Dendritic cell treated with granulocyte-macrophage colony-stimulating factor and Interleukin-4, amounts not matched to agents 40 ng/mL and 50 ng/mL, for 4 days (primary cell): Measurements from ENCODE around the gene SEMA4B.
"Not testable (repeated sequence)": the region's sequence is repeated elsewhere in the genome, so short reads cannot be mapped to it uniquely, and the experiment has no call there.

Experiments used
- H3K27ac Mint-ChIP-seq: one replicate; pipeline ENCODE4 v1.8.0; 2022; ENCODE audit warnings: mild to moderate bottlenecking, mixed read lengths
- H3K27me3 Mint-ChIP-seq: one replicate; pipeline ENCODE4 v1.8.0; 2022; ENCODE audit warnings: mild to moderate bottlenecking, mixed read lengths
- H3K36me3 Mint-ChIP-seq: one replicate; pipeline ENCODE4 v1.8.0; 2022; ENCODE audit warnings: low read depth, mixed read lengths
- H3K4me1 Mint-ChIP-seq: one replicate; pipeline ENCODE4 v1.8.0; 2022; ENCODE audit warnings: low read depth, mixed read lengths
- H3K4me3 Mint-ChIP-seq: one replicate; pipeline ENCODE4 v1.8.0; 2022; ENCODE audit warnings: mild to moderate bottlenecking, moderate library complexity, mixed read lengths
- H3K9me3 Mint-ChIP-seq: one replicate; pipeline ENCODE4 v1.8.0; 2022; ENCODE audit warnings: mixed read lengths
- intact Hi-C: fragments of 100-400 bp; cut with micrococcal nuclease; formaldehyde crosslinking; loops from one replicate; pipeline ENCODE4 v1.15.0; 2022

The SEMA4B gene

DNA sequence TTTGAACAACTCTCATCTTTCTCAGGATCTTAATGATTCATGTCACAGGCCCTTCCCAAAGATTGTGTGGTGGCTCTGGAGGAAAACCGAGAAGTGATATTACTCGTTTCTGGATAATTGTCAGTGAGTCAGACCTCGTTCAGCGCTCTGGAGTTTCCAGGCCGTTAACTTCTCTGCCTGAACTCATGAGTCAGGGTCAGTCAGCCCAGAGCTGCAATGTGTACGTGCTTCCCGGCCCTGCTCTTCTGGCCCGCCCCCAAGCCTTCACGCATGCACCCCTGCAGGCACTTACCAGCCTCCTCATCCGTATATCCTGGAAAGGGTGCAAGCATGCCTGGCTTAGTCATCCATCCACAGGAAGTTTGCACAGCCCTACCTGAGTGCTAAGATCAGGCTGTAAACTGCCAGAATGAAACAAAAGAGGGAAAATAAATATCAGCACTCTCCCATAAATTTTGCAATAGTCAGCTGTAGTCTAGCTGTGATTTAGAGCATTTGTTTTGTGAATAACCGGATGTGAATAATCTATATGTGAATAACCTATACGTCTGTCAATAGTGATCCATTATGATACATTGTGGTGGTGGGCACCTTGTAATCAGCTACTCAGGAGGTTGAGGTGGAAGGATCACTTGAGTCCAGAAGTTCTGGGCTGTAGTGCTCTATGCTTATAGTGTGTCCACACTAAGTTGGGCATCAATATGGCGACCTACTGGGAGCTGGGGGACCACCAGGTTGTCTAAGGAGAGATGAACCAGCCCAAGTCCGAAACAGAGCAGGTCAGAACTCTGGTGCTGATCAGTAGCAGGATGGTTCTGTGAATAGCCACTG lies 35.3 kb upstream of the SEMA4B start:
- H3K36me3 Mint-ChIP-seq = no peaks in the 10 kb centered on the region
- no peaks in the 10 kb centered on the region for H3K9me3 Mint-ChIP-seq
- H3K27ac Mint-ChIP-seq = peak overlapping the region; percentile 75
- intact Hi-C loops = no loop called here
- H3K4me1 Mint-ChIP-seq = peaks cover 55% of the 10 kb centered on the region
- H3K4me3 Mint-ChIP-seq = no peak overlapping the region
- H3K27me3 Mint-ChIP-seq = no peaks in the 10 kb centered on the region

DNA sequence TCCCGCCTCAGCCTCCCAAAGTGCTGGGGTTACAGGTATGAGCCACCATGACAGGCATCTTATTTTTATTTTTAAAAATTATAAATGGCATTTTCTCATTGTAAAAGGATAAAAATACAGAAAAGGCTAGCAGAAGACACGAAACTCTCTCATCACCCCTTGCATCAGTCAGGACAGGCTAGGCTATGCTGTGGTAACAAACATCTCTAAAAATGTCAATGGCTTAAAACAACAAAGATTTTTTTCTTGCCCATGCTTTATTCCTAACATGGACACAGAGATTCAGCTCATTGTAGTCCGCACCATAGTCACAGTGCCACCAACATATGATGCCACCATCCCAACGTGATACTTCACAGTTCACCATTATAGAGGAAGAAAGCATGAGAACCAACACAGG lies 34.0 kb upstream of the SEMA4B start:
- intact Hi-C loops = no loop called here

DNA sequence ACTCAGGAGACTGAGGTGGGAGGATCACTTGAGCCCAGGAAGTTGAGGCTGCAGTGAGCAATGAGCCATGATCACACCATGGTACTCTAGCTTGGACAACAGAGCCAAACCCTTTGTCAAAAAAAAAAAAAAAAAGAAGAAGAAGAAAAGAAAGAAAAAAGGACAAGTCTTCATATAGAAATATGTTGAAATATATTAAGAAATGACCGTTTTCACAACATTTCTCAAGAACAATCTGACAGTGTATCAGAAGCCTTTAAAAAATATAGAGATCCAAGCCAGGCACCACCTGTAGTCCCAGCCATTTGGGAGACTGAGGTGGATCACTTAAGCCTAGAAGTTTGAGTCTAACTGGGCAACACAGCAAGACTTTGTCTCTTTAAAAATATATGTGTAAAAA lies 29.5 kb upstream of the SEMA4B start:
- H3K9me3 Mint-ChIP-seq = no peaks in the 10 kb centered on the region
- H3K4me3 Mint-ChIP-seq = no peak overlapping the region
- intact Hi-C loops = no loop called here
- H3K27ac Mint-ChIP-seq = no peak overlapping the region
- no peaks in the 10 kb centered on the region for H3K36me3 Mint-ChIP-seq
- no peaks in the 10 kb centered on the region for H3K27me3 Mint-ChIP-seq
- peaks cover 14% of the 10 kb centered on the region for H3K4me1 Mint-ChIP-seq

More for the DNA sequence above, 34.0 kb upstream of the SEMA4B start:
- H3K4me3 Mint-ChIP-seq = no peak overlapping the region
- H3K27me3 Mint-ChIP-seq = no peaks in the 10 kb centered on the region
- H3K36me3 Mint-ChIP-seq = no peaks in the 10 kb centered on the region
- peaks cover 42% of the 10 kb centered on the region for H3K4me1 Mint-ChIP-seq
- no peak overlapping the region for H3K27ac Mint-ChIP-seq
- H3K9me3 Mint-ChIP-seq = no peaks in the 10 kb centered on the region

- Mint-ChIP-seq H3K9me3 (no peaks in the 10 kb centered on the region), H3K36me3 (no peaks in the 10 kb centered on the region), H3K27ac (no peak overlapping the region), H3K27me3 (no peaks in the 10 kb centered on the region), H3K4me1 (peaks cover 5% of the 10 kb centered on the region), H3K4me3 (no peak overlapping the region)
- intact Hi-C loops = no loop called here
Observed at GRCh38 chr15:90173372-90173771, 27.8 kb upstream of the SEMA4B start.

DNA sequence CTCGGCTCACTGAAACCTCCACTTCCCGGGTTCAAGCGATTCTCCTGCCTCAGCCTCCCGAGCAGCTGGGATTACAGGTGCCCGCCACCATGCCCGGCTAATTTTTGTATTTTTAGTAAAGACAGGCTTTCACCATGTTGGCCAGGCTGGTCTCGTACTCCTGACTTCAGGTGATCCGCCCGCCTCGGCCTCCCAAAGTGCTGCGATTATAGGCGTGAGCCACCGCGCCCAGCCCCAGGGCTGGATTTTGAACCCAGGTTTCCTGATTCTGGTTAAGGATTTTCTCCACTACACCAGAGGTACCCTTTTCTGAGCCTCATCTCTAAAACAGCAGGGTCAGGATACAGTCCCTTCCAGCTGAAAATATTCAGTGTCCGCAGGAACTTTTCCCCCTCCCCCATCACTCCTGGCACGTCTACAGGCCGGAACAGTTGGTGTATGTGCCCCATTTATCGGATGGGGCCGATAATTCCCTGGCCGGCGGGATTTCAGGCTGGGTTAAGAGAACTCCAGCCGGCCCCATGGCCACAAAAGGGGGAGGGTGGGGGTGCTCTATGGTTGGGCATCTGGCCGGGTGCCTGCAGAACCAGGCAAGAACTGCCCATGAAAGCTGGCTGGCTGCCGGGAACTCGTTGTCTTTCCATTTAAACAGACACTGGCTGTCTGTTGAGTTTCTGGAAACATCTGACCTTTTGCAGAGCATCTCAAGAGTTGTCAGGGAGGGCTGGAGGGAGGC lies 26.8 kb upstream of the SEMA4B start:
- Mint-ChIP-seq H3K27me3 (peaks cover 3% of the 10 kb centered on the region), H3K4me1 (peaks cover 12% of the 10 kb centered on the region), H3K27ac (no peak overlapping the region), H3K4me3 (no peak overlapping the region), H3K36me3 (no peaks in the 10 kb centered on the region), H3K9me3 (peaks cover 4% of the 10 kb centered on the region)
- intact Hi-C loops = no loop called here

DNA sequence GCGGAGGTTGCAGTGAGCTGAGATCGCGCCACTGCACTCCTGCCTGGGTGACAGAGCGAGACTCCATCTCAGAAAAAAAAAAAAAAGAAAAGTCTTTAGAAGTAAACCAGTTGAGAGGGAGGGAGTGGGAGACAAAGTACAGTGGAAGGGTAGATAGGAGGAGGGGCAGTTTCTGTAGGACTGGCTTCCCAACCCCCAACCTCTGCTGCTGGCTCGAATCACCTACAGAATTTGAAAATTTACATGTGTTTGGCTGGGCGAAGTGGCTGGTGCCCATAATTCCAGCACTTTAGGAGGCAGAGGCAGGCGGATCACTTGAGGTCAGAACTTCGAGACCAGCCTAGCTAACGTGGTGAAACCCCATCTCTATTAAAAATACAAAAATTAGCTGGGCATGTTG lies 24.1 kb upstream of the SEMA4B start:
- intact Hi-C loops = no loop called here
- H3K4me3 Mint-ChIP-seq = no peak overlapping the region
- H3K27ac Mint-ChIP-seq = no peak overlapping the region

DNA sequence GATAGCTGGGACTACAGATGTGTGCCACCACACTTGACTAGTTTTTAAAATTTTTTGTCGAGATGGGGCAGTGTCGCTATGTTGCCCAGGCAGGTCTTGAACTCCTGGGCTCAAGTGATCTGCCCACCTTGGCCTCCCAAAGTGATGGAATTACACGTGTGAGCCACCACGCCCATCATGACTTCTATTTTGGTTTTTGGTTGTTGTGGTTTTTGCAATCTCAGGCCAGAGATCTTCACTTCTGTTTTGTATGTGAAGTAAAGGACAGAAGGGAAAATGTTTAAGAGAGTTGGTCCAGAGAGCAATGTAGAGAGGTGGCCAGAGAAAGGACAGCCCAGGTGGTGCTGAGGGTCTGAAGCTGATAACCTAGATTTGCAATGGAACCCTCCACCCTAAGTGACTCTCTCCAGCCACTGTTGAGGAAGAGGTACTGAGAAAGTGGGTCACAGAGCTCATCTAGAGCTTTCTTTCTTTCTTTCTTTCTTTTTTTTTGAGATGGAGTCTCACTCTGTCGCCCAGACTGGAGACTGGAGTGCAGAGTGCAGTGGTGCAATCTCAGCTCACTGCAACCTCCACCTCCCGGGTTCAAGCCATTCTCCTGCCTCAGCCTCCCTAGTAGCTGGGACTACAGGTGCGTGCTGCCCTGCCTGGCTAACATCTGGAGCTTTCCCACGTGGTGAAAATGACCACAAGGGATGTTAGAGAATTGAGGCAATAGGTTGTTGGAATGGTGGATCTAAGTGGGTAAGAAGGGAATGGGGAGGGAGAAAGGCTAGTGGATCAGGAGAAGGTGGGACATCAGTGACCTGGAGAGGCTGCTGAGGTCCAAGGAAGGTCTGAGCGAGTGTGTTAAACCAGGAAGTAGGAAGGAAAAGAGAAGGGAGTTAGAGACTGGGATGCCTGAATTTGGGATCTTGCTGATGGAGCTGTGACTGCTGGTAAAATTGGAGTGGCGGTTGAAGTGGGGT lies 22.4 kb upstream of the SEMA4B start:
- peak overlapping the region; percentile 38 for H3K27ac Mint-ChIP-seq
- H3K4me3 Mint-ChIP-seq = peak overlapping the region; percentile 41
- H3K4me1 Mint-ChIP-seq = peaks cover 24% of the 10 kb centered on the region
- intact Hi-C loops = no loop called here
- no peaks in the 10 kb centered on the region for H3K36me3 Mint-ChIP-seq
- peaks cover 9% of the 10 kb centered on the region for H3K9me3 Mint-ChIP-seq
- H3K27me3 Mint-ChIP-seq = peaks cover 6% of the 10 kb centered on the region

More for the DNA sequence above, 24.1 kb upstream of the SEMA4B start:
- Mint-ChIP-seq H3K27me3 (peaks cover 6% of the 10 kb centered on the region), H3K9me3 (peaks cover 9% of the 10 kb centered on the region), H3K36me3 (no peaks in the 10 kb centered on the region), H3K4me1 (peaks cover 21% of the 10 kb centered on the region)

- Mint-ChIP-seq H3K36me3 (no peaks in the 10 kb centered on the region), H3K4me3 (no peak overlapping the region), H3K9me3 (peaks cover 9% of the 10 kb centered on the region), H3K27ac (no peak overlapping the region), H3K27me3 (peaks cover 6% of the 10 kb centered on the region), H3K4me1 (peaks cover 38% of the 10 kb centered on the region)
- intact Hi-C loops = no loop called here
Observed at GRCh38 chr15:90181776-90182175, 19.4 kb upstream of the SEMA4B start.

DNA sequence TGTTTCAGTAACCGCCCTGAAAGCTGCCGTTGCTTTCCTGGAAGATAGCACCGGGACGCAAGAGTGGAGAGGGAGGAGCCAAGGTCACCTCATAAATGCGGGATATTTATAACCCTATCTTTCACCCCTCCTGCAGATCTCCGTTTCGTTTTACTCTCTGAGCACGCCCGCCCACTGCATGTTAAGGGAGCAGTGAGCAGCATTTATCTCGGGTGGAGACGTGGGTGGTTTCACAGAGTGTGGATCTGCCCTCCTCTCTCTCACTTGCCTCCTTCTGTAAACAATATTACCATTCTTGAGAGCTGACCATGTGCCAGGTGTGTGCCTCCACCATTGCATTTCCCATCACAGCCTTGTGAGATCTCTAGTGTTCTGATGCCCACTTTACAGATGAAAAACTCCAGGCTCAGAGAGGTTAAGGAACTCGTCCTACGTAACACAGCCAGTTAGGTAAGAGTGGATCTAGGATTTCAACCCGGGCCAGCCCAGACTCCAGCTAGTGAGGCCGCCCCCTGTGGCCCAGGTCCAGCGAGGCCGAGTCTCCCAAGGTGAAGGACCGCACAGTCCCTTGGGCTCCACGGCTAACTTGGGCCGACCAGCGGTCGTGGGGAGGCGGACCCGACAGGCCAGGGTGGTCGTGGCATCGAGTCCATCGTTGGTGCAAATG lies 16.9 kb upstream of the SEMA4B start:
- peaks cover 44% of the 10 kb centered on the region for H3K4me1 Mint-ChIP-seq
- H3K9me3 Mint-ChIP-seq = peaks cover 6% of the 10 kb centered on the region
- H3K36me3 Mint-ChIP-seq = no peaks in the 10 kb centered on the region
- intact Hi-C loops = no loop called here
- peaks cover 4% of the 10 kb centered on the region for H3K27me3 Mint-ChIP-seq
- H3K4me3 Mint-ChIP-seq = peak overlapping the region; percentile 85
- H3K27ac Mint-ChIP-seq = peak overlapping the region; percentile 72

- Mint-ChIP-seq H3K27me3 (peaks cover 2% of the 10 kb centered on the region), H3K4me3 (peak overlapping the region; percentile 85), H3K36me3 (no peaks in the 10 kb centered on the region), H3K27ac (peak overlapping the region; percentile 72), H3K9me3 (no peaks in the 10 kb centered on the region), H3K4me1 (peaks cover 43% of the 10 kb centered on the region)
- intact Hi-C loops = no loop called here
Observed at GRCh38 chr15:90184786-90185704, 16.1 kb upstream of the SEMA4B start.

- Mint-ChIP-seq H3K9me3 (no peaks in the 10 kb centered on the region), H3K27me3 (no peaks in the 10 kb centered on the region), H3K27ac (peak overlapping the region; percentile 37), H3K36me3 (no peaks in the 10 kb centered on the region), H3K4me1 (peaks cover 59% of the 10 kb centered on the region), H3K4me3 (no peak overlapping the region)
- intact Hi-C loops = no loop called here
Observed at GRCh38 chr15:90187257-90187868, 13.8 kb upstream of the SEMA4B start.

GRCh38 chr15:90188065-90188464 lies 13.1 kb upstream of the SEMA4B start:
- H3K4me3 Mint-ChIP-seq, H3K9me3 Mint-ChIP-seq, intact Hi-C loops, H3K27me3 Mint-ChIP-seq, H3K36me3 Mint-ChIP-seq: not testable (repeated sequence)
- peak overlapping the region; percentile 37 for H3K27ac Mint-ChIP-seq
- peaks cover 65% of the 10 kb centered on the region for H3K4me1 Mint-ChIP-seq
